NCI-H69 (cell line): ENCODE data around the gene FBXL7.
A peak's percentile ranks its signal among the peaks of the same experiment; 100 is the strongest.

Experiments used
- DNase-seq: peaks from one replicate; lab custom pipeline; 2025; lab: John Stamatoyannopoulos, UW

Gene FBXL7

DNA sequence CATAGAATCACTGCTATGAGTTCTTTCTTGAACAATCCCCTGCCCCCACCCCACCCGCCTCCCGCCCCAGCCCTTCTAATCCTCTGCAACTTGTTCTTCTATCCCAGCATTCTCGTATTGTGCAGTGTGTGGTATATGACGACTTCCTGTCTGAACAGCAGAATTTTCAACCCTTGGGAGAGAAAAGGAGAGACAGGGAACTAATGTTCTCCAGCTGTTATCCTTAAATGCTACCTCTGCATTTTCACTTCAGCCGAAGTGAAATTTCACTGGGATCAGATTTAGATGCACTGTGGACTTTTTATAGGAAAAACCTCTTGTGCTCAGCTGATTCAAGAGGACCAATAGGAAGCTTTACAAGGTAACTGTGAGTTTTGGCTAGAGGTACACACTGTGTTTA lies 2.2 kb downstream of the FBXL7 start:
- no peak for DNase-seq

DNA sequence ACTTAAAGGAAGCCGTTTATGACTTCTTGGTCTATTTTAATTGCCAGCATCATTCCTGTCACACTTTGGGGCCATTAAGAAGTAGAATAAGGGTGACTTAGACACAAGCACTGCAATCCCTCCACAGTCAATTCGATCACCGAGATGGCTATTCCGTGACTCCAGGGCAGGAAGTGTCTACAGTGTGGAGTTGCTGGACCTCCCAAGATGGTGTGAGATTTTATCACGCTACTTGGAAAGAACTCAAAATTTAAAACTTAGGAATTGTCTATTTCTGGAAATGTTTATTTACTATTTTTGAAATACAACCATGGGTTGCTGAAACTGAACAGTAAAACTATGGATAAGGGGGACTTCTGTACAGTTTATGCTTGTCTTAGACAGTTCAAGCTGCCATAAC lies 6.2 kb downstream of the FBXL7 start:
- DNase-seq, result no peak

DNA sequence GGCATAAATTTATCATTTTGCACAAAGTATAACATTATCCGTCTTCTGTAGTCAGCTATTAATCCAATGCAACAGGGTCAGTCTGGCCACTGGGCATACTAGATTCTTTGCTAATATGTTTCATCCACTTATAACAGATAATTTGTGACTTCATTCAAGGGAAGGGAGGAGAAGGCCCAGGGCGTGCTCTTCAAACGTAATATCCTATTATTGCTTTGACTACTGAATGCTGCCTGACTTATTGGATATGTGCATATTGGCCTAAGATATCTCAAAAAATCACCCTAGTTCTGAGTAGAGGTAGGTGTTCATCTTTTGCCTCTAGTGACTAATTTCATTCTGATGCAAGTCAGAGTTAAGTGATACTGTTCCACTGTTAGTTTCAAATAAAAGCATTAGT lies 6.9 kb downstream of the FBXL7 start:
- no peak for DNase-seq

DNA sequence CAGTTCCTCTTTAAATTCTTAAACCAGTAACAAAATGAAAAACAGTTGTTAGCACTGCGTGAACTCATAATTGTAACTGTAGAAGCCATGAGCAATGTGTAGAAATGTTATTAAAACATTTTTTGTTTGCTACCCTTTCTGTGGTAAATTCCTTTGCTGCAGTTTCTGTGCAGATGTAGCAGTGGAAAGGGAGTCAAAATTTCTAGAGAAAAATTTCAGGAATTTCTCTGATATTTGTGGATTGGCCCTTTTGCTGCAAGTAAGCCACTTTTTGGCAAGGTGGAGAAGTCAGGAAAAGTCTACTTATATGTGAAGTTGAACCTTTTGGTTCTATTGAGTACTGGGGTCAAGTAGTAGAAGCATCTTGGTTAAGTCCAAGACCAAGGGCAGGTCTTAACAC lies 10.1 kb downstream of the FBXL7 start:
- DNase-seq, result no peak

DNA sequence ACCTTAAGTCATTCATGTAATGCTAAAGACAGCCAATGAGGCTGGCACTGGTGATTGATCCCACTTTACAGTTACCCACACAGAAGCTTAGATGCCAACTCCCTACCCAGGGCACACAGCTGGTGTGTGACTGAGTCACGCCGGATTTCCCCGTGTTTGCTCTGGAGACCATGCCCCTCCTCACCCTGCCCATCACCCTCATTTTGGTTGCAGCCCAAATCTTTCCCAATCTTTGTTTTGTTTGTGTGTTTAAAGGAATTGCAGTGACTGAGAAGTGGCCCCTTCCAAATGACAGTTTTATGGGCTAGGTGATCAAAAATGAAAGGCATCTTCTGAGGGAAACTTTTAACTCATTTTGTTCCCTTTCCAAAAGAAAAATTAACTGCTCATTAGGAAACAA lies 10.9 kb downstream of the FBXL7 start:
- DNase-seq, result no peak

DNA sequence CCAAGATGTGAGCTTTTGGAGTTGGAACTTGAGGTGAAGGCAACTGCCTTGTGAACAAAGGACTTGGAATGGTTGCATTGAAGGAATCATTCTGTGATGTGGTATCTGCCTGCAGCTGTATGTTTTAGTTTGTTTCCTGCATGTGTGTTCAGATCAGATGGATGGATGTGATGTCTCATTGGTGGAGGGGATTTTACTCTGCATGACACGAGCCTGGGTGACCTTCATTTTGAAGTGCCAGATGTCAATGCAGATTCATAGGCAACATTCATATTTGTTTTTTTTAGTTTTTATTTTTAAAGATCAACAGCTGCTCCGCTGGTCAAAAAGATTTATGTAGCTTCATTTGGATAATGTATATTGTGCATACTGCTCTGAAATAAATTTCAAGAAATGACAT lies 13.5 kb downstream of the FBXL7 start:
- DNase-seq, result no peak

DNA sequence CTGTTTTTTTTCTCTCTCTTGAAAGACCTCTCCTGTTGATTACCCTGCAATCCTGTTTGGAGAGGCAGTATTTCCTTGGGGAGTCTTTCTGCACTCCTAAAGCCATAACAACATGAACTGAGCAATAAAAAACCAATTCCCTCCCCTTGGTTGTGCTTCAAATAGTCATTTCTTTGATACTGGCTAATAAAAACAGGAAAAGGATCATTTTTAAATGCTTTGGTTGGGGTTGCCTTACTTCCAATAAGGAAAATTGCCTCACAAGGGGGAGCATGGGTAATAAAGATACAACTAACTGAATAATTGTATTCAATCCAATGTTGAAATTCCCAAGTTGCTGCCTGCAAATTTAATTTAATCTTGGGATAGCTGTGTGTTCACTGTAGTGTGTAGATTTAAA lies 13.9 kb downstream of the FBXL7 start:
- DNase-seq, result no peak

DNA sequence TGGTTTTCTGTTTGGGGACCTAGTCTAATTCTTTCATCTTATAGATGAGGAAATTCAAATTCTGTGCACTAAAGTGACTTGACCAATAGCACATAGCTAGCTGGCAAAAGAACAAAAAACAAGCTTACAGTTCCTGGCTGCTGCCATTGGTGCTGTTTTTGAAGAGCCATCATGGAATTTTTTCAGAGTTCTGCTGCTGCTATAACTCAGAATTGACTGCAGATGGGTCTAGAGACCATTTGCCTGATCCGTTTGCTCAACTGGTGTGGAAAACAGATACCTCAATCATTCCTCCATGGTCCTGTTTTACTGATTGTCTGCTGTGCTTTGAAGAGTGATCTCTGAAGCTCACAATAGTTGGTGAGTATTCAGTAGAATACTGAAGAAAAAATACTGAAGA lies 15.2 kb downstream of the FBXL7 start:
- no peak for DNase-seq

DNA sequence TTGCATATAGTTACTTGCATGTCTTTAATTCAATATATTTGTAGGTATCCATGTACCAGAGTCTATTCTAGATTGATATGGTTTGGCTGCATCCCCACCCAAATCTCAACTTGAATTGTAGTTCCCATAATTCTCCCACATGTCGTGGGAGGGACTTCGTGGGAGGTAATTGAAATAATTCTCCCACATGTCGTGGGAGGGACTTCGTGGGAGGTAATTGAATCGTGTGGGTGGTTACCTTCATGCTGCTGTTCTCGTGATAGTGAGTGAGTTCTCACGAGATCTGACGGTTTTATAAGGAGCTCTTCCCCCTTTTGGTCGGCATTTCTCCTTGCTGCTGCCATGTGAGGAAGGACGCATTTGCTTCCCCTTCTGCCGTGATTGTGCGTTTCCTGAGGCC lies 16.5 kb downstream of the FBXL7 start:
- DNase-seq, result no peak

DNA sequence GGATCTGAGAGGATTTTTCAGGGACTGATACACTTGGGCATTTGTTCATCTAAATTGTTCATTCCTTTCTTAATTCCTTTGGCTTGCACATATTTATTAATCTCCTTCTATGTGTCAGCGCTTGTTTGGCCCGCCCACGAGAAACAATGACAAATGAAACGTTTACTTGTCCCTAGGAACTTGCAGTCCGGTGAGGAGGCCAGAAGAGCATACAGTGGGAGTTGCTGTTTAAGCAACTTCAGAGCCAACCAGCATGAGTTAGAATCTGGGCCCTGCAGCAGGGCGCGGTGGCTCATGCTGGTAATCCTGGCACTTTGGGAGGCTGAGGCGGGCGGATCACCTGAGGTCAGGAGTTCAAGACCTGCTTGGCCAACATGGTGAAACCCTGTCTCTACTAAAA lies 18.8 kb downstream of the FBXL7 start:
- DNase-seq, result no peak

DNA sequence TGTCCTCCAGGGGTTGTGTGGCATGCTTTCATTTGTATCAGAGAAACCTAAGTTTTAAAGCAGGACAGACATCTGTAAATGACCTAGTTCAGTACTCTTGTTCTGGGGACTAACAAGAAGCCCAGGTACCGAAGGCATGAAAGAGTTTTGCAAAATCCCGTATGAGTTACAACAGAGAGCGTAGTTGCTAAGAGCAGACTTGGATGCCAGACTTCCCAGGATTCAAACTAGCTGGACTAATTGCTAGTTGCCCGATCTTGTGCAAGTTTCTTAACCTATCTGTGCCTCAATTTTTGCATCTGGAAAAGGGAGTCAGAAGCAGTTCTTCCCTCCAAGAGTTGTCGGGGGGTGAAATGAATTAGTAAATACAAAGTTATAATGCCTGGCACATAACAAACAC lies 20.9 kb downstream of the FBXL7 start:
- DNase-seq, result no peak

DNA sequence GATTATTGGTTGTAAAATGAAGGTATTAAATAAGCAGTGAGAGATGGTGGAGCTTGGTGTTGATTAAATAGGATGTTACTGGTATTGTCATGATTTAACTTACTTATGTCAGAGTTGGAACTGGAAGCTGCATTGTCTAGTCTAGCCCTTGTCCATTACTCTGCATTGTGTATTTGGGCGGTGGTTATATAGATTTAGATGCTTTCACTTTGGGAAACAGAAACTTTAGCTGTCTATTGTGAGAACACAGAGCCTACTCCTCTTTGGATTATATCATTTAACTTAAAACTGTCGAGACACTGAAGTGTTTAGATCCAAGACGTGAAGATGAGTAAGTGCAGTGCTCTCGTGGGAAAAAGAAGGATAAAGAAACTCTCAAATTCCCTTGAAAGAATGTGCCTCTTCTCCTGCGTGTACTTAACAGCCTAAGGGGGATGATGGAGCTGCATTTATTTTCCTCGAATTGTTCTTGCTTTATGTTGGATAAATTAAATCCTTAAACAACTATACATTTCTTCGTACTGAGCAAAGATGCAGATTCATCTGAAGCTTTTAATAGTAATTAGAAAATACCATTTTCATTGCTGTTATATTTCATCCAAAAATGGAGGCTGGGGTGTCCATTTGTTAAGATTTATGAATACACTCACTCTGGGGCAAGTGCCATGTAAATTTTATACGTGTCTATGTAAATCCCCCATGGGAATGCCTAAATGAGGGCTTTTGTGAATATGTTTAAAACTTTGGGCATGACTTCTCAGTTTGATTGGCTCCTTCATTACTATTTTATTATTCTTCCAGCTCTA lies 21.6 kb downstream of the FBXL7 start:
- no peak for DNase-seq

DNA sequence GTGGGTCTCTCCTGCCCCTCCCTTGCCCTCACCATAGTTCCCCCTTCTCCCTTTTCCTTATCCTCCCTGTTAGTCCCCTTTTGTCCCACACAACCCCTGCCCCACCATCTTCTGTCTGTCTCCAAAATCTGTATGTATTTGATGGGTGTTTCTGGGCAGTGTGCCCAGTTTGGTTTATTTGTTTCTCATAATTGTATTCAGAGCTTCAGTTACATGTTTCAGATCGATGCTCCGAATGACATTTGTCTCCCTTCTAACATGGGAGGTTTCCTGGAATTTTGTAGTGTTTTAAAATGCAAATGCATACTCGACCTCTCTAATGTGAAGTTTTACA lies 22.2 kb downstream of the FBXL7 start:
- peak; percentile 6 for DNase-seq

DNA sequence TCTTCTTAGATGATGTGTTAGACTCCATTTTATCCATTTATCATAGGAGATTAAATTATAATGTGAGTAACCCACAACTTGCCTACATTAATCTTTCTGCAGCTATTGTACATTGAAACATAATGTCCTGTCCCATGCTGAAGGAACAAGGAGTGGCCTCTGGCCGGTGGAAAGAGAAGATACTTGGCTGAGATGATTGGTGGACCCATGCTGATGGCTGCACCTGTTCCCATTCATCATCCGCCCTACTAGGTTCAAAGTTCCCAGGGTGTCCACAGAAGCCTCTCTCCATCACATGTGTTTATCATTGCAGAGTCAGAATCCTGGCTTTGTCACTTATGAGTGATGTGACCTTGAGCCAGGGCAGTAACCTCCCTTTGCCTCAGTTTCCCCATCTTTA lies 24.7 kb downstream of the FBXL7 start:
- no peak for DNase-seq

DNA sequence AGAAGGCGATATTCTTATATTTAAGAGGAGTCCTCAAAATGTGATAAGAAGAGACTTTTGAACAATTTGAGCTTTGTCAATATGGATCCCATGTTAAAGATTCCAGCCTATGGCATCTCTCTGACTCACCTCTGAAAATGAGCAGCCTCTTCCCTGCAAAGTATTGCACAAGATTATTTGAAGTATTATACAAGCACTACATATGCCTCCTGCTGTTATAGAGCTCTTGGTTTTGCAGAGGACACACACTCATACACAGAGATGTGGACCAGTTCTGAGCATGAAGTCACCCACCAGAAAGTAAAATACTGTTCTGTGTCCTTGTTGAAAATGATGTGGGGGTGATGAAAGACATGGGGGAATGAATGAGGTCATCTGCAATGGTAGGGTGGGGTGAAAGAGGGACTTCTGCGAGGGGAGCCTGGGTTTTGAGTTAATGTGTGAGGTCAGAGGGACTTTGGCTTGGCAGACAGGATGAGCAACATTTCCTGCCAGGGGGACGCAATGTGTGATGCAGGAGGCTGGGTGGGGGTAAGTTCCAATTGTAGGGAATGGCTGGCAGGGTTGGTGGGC lies 25.8 kb downstream of the FBXL7 start:
- no peak for DNase-seq

DNA sequence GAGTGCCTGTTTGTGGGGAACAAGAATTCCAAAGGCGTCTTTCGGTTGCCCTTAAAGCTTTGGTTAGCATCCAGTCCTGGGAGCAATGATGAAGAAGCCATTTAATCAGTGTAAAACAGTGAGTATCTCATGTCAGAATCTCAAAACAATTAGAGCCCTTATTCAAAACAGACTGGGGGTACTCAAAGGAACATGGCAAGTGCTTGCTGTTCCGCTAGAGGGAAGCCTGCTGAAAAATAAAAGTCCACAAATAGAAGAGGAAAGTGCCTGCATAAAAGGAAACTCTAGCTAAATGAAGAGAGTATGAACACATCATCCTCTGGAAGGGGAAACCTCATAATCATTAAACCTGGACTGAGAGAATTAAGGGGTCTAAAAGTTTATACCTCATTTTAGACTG lies 26.4 kb downstream of the FBXL7 start:
- DNase-seq, result no peak

DNA sequence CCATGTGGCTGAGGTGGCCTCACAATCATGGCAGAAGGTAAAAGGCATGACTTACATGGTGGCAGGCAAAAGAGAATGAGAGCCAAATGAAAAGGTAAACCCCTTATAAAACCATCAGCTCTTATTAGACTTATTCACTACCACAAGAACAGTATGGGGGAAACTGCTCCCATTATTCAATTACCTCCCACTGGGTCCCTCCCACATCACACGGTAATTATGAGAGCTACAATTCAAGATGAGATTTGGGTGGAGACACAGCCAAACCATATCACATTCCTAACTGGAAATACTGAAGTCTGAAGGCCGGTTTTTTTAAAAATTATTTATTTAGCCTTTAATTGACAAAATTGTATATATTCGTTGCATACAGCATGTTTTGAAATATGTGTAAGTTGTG lies 28.5 kb downstream of the FBXL7 start:
- DNase-seq, result no peak

DNA sequence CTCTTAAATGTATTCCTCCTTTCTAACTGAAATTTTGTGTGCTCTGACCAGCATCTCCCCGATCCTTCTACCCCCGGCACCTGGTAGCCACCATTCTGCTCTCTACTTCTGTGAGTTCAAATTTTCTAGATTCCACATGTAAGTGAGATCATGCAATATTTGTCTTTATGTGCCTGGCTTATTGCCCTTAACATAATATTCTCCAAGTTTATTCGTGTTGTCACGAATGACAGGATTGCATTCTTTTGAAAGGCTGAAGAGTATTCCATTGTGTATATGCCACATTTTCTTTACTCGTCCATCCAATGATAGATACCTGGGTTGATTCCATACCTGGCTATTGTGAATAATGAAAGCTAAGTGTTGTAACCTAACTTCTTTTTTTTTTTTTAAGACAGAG lies 29.0 kb downstream of the FBXL7 start:
- no peak for DNase-seq

DNA sequence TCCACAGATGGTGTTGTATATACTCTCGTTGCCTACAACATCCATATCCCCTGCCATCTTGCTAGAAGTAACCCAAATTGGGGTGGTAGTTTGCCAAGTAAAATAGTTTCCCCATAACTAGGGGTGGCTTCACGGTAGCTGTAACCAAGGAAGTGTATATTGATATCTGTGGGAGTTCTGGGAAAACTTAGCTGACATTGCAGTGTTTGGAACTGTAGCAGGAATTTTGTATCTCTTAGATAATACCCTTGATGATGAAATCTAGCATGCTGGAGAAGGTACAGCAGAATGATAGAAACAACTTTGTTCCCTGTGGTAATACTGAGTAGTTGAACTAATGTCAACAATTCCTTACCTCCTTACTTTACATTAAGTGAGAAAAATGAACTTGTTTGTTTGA lies 29.8 kb downstream of the FBXL7 start:
- no peak for DNase-seq

DNA sequence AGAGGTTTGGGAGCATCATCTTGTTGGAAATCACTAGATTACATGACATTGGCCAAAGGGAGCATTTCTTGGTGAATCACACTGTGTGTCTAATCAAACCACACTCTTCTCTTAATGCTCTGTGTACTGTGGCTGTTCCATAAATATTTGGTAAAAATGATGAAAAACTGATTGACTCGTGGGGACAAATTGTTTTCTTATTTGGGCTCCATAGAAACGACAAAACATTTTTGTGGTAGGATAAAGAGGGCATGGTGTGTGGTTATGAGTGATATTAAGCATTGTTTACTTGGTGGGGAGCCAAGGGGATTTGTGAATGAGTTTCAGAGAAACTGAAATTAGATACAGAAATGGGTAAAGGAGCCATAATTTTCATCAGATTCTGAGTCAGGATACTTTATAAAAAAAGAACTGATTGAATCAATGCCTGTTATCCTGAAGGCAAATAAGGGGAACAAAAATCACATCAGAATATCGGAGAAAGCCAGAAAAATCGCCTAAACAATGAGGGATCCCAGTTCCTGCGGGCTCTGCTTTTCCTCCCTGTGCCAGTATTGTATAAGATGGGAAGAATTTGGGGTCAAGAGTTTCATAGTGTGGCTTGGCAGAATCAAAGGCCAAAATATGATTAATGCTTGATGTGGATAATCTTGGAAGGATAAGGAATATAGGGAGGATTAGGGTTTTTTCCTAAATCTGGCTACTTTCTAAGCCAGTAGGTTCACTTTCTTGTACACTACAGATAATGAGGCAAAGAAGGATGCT lies 33.3 kb downstream of the FBXL7 start:
- DNase-seq, result no peak

DNA sequence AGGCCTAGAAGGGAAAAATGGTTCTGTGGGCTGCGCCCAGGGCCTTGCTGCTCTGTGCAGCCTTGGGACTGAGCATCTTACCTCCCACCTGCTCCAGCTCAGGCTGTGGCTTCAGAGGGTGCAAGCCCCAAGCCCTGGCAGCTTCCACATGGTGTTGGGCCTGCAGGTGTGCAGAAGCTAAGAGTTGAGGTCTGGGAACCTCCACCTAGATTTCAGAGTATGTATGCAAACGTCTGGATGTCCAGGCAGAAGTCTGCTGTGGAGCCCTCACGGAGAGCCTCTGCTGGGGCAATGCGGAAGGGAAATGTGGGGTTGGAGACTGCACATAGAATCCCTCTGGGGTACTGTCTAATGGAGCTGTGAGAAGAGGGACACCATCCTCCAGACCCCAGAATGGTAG lies 36.0 kb downstream of the FBXL7 start:
- no peak for DNase-seq

DNA sequence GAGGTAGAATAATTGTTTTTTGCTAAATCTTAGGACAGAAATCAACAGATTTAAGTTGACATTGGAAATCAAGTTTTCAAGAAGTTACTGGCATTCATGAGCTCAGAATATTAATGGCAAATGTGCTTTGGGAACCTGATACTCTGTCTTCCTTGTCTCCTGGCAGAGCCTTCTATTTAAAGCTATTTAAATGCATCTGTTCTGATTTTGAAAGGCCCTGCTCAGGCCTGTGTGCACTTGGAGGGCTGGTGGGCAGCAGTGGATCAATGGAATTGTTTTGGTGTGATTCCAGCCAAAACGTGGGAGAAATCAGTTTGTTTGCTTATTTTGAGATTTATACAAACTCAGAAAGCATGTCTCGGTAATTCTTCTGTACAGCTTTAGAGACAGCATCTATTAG lies 38.5 kb downstream of the FBXL7 start:
- DNase-seq, result no peak

DNA sequence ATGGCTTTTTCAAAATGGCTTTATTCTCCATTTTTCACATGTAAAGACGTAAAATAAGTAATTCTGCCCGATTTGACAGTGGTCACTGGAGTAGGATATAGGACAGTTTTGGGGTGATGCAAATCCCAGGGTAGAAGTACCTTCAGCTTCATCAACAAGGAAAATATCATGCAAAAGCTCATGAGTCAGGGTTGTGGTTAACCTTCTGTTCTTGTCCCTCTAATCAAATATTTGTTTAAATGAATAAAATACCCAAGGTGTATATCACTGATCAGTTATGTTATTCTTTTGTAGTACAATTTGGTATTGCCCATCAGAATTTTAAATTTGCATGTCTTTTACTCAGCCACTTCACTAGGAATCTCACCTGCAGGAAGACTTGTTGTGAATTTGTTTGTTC lies 40.0 kb downstream of the FBXL7 start:
- no peak for DNase-seq

DNA sequence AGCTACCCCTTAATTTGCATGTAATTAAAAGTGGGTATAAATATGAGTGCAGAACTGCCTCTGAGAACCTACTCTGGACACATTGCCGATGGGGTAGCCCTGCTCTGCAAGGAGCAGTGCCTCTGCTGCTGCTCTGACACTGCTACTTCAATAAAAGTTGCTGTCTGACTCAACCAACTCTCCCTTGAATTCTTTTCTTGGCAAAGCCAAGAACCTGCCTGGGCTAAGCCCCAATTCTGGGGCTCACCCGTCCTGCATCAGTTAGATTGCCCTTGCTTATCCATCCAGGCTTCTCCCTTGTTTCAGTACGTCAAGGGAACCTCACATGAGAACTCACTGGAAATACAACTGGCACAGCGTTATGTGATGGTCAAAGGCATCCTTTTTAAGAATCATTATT lies 44.1 kb downstream of the FBXL7 start:
- no peak for DNase-seq
